RCC 7860 (cell line): ENCODE measurements around the gene TEDC2.
"Not testable (repeated sequence)": the region's sequence is repeated elsewhere in the genome, so short reads cannot be mapped to it uniquely, and the experiment has no call there.

Experiments
- DNase-seq: peaks from one replicate; pipeline ENCODE4 v3.0.0-alpha.2; 2015; ENCODE audit warnings: low spot score
- FAIRE-seq: peaks from 2 replicates; lab custom pipeline; 2012; peaks lifted over from hg19 to GRCh38; lab: Jason Lieb, UNC

TEDC2 gene

DNA sequence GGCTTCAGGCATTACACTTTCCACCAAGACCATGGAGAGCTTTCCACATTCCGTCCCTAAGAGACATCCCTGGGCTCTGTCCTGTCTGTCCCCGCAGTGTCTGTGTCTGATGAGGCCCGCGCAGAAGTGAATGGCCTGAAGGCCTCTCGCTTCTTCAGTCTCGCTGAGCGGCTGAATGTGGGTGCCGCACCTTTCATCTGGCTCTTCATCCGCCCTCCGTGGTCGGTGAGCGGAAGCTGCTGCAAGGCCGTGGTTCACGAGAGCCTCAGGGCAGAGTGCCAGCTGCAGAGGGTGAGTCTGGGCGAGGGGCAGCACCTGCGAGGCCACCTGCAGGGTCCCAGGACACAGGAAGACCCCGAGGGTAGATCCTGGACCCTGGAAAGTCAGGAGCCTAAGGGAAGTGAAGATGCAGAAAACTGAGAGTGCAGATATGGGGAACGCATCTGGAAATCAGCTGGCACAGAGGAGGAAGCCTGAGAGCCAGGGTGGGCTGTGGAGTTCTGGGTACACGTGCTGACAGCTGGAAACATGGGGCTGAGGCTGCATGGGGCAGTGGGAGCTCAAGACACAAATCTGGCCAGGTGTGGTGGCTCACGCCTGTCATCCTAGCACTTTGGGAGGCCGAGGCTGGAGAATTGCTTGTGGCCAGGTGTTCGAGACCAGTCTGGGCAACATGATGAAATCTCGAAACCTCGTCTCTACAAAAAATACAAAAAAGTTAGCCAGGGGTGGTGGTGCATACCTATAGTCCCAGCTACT is 22.7 kb upstream of the TEDC2 start:
- FAIRE-seq (no peak), DNase-seq (no peak)

DNA sequence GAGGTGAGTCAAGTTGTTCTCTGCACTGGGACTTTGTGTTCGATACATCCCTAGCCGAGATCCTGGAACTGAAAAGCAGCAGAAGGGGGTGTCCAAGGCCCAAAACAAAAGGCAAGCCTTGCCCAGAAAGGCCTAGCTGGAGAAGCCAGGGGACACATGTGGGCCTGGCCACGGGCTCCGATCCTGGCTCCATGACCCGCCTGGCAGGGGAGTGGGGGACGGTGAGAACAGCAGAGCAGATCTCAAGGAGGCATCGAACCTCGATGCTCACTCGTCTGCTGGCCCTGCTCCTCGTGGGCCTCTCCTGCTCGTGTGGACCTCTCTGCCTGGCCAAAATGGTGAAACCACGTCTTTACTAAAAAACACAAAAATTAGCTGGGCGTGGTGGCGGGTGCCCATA is 21.8 kb upstream of the TEDC2 start:
- DNase-seq: no peak
- no peak for FAIRE-seq

DNA sequence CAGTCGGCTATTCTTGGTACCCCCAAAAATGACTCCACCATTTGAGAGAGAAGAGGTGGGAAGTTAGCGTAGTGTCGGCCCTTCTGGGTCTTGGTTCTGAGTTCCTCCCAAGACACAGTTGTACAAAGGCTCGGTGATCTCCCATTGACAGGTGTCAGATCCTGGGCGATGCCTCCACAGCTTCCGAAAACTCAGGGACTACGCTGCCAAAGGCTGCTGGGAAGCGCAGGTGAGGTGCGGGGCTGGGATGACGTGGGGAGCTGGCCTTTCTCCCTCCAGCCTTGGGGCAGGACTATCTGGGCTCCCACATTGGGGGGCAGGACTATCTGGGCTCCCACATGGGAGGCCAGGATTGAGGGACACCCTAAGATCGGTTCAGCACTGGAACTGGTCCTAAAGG is 20.3 kb upstream of the TEDC2 start:
- no peak for DNase-seq
- no peak for FAIRE-seq

DNA sequence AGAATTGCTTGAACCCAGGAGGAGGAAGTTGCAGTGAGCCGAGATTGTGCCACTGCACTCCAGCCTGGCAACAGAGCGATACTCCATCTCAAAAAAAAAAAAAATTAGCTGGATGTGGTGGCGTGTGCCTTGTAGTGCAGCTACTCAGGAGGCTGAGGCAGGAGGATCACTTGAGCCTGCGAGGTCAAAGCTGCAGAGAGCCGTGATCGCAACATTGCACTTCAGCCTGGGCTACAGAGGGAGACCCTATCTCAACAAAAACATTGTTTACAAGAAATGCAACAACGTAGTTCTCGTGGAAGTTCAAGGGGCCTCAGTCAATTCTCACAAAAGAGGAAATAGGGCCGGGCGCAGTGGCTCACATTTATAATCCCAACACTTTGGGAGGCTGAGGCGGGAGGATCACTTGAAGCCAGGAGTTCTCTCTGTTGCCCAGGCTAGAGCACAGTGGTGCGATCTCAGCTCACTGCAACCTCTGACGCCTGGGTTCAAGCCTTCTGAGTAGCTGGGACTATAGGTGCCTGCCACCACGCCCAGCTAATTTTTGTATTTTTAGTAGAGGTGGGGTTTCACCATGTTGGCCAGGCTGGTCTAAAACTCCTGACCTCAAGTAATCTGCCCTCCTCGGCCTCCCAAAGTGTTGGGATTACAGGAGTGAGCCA is 18.6 kb upstream of the TEDC2 start:
- FAIRE-seq, DNase-seq: not testable (repeated sequence)

DNA sequence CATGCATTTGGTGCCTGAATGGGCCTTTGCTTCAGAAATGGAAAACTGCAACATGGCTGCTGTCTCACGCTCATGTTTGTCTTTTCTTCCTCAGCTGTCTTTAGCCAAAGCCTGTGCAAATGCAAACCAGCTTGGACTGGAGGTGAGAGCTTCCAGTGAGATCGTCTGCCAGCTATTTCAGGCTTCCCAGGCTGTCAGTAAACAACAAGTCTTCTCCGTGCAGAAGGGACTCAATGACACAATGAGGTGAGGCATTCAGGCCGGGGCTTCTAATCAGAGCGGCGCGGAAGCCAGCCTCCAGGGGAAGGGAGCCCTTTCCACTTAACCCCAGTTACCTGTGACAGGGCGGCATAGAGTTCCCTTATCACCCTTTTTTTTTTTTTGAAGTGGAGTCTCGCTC is 16.4 kb upstream of the TEDC2 start:
- DNase-seq (no peak), FAIRE-seq (no peak)

DNA sequence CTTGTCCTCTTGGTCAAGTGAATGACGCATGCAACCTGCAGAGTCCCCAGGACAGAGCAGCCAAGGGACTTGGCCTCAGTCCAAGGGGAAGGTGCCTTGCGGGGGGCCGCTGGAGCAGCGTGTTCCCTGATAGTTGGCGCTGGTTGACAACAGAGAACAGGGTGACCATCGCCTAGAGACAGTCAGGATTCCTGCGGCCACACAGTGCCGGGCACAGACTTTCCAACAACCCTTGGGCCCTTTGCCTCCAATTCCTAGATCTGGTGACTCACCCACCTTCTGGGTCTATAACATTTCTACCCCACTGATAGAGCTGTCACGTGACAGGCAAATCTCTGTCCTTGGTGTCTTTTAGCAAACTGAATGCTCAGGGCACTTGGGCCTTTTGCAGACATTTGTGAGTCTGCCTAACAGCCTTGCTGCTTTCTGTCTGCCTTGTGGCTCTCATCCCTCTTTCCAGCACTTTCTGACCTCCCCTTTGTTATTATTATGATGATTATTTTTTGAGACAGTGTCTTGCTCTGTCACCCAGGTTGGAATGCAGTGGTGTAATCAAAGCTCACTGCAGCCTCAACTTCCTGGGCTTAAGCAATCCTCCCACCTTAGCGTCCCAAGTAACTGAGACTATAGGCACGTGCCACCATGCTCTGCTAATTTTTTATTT is 11.9 kb upstream of the TEDC2 start:
- FAIRE-seq (no peak), DNase-seq (peak; percentile 33)

DNA sequence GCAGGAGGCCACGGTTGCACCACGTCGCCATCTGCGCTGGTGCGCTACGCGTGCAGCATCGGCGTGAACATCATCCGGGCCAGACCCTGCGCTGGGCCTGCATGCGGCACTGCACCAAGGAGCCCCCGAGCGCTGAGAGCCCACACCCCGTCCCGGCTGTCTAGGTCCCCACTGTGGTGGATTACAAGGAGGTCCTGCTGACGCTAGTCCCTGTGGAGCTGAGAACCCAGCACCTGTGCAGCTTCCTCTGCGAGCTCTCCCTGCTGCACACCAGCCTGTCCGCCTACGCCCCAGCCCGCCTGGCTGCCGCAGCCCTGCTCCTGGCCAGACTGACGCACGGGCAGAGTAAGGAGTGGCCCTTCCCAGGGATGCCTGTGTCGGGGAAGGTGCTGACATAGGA is 10.8 kb upstream of the TEDC2 start:
- no peak for FAIRE-seq
- DNase-seq: no peak

DNA sequence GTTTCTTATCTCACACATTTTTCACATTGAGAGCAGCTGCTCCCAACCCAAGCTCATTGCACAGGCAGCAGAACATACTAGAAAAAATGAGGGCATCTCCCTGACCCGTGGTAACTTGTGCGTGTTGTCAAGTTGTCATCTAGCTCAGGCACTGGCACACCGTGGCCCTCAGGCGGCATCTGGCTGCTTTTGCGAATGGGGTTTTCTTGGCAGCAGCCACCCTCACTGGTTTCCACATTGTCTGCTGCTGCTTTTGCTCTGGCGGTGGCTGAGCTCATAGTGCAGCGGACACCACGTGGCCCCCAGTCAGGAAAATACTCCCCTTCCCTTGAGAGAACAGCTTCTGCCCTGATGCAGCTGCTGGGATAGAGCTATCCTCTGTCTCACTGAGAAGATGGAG is 9.4 kb upstream of the TEDC2 start:
- DNase-seq: no peak
- FAIRE-seq: no peak

DNA sequence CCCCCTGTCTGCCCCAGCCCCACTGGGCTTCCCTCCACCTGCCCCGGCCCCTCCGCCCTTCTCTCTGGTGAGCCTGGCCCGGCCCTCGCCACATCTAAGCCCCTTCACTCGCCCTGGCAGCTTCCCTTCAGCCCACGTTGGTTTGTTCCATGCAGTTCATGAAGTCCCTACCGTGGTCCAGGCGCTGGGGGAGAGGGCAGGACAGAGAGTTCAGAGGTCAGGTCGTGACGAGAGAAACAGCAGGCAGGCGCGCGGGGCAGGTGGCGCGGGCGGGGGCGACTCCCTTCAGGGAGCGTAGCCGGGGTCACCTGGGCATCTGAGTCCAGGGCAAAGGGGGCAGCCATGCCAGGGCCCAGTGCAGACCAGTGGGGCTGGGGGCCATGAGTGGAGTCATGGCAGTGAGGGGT is 8.9 kb upstream of the TEDC2 start:
- FAIRE-seq (no peak), DNase-seq (no peak)

DNA sequence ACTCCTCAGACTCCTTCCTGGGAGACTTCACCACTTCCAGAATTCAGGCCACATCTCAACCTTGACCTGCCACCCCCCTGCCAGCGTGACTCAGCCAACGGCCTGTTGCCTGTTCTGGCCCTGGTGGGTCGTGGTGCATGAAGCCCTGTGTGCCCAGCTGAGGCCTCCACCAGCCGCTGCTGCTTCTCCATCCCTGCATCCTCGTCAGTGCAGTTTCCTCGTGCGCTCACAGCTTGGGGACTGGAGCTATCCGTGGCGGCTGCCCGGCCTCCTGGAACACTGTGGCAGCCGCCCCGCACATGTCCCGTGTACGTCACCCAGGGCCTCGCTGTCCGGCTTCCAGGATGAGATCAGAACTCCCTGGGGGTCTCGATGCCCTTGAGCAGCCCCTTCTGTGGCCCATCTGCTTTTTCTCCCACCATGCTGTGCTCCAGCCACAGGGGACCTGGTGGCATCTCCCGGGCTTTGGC is 8.0 kb upstream of the TEDC2 start:
- peak; percentile 36 for FAIRE-seq

DNA sequence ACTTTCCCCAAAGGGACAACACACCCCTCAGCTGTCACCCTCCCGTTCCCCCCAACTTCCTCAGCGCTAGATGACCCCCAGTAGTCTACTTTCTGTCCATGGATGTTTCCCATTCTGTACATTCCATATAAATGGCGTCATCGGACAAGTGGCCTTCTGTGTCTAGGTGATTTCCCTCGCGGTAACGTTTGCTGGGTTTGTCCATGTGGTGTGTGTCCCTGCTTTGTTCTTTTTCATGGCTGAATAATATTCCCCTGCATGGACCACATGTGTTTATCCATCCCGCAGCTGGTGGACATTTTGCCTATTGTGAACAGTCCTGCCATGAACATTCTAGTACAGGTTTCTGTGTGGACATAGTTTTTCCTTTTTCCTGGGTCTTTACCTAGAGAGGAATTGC is 7.3 kb upstream of the TEDC2 start:
- DNase-seq: no peak
- no peak for FAIRE-seq

More for the DNA sequence above, 8.0 kb upstream of the TEDC2 start:
- peak; percentile 70 for DNase-seq

DNA sequence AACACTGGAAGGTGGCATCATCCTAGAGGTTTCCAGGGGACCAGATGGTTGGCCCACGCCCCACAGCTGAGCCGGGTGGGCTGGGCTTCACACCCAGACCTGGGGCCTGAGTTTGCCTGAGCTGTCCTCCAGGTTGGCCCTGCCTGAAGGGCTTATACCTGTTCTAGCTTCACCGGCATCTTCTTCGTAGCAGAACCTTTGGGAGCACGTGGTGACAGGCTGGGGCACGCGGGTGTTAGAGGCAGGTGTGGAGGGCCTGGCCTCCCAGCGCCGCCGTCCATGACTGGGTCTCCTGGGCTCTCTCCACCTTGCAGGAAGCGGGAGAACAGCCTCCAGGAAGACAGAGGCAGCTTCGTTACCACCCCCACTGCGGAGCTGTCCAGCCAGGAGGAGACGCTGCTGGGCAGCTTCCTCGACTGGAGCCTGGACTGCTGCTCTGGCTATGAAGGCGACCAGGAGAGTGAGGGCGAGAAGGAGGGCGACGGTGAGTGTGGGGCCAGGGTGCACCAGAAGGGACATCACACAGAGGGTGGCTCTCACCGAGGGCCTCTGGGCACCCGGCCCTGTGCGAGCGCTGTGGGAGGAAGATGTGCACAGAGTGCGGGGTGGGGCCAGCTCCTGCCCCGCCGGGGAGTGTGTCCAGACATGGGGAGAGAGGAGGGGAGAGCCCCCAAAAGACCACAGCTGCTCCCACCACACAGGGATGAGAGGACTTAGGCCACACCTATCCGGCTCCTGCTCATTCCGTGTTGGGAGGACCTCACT is 4.6 kb upstream of the TEDC2 start:
- no peak for FAIRE-seq
- DNase-seq: no peak

DNA sequence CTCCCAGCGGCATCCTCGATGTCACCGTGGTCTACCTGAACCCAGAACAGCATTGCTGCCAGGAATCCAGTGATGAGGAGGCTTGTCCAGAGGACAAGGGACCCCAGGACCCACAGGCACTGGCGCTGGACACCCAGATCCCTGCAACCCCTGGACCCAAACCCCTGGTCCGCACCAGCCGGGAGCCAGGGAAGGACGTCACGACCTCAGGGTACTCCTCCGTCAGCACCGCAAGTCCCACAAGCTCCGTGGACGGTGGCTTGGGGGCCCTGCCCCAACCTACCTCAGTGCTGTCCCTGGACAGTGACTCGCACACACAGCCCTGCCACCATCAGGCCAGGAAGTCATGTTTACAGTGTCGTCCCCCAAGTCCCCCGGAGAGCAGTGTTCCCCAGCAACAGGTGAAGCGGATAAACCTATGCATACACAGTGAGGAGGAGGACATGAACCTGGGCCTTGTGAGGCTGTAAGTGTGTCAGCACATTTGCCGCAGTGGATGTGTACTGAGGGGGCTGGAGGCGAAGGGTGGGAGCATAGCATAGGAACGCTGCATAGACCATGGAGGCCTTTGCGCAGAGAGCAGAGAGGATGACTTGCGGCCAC is 3.3 kb upstream of the TEDC2 start:
- FAIRE-seq (no peak), DNase-seq (no peak)

DNA sequence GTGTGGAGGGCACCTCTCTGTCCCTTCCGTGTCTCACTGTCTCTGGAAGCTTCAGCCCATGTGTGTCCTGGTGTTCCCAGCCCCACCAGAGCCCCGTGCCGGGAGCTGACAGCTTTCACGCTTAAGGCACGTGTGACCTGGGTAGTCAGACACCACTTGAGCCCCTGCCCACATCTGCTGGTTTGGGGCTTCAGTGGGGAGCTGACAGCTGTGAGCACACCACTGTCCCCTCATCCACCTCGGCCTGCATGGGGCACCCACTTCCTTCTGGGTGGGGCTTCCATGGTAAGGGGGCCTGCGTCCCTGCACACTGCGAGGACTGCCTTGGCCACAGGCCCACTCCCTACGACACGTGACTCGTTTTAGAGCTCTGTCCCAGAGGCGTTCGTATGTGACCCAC is 2.6 kb upstream of the TEDC2 start:
- no peak for FAIRE-seq
- DNase-seq: no peak

DNA sequence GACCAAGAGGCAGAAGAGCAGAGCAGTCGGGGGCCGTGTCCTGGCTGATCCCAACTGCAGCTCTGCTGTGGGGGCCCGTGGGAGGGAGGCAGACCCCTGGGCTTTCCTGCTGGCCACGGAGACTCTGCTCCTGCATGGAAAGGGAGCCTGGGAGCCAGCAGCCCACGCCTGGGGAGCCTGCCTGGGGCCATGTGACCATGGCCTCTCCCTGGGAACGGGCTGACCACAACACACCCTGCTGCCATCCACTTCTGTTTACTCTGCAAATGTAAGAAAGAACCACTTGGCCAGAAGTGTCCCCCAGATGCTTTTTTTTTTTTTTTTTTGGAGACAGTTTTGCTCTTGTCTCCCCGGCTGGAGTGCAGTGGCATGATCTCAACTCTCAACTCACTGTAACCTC is 2.0 kb upstream of the TEDC2 start:
- DNase-seq (no peak), FAIRE-seq (no peak)

DNA sequence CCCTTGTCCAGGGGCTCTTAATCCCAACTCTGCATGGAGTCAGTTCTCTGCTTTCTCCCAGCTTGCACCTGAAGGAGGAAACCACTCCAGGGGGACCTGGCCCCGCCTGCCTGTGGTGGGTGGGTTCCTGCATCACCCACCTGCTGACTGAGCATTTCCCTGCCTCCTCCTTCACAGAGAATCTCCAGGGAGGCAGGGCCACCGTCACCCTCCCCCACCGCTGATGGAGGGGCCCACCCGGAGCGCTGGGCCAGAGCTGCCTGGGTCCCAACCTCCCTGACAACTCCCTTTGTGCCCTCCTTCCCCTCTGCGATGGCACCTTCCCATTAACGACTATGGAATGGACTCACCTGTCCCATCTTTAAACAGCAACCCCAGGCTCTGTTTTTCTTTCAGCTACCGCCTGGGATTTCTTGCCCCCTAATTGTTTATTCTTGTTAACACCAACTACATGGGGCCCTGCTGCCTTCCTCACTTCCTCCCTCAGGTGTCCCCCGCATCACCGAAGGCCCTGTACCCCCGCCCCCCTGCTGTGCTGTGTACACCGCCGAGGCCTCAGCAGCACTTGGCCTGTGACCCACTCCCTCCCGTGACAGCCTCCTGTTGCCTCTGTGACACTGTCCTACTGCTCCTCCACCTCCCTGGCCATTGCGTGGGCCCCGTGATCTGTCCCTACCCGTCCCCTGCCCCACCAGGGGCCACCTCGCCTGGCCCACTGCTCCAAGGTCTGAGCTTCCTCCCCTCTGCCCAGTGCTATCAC is 842 bp upstream of the TEDC2 start:
- FAIRE-seq: no peak
- no peak for DNase-seq

DNA sequence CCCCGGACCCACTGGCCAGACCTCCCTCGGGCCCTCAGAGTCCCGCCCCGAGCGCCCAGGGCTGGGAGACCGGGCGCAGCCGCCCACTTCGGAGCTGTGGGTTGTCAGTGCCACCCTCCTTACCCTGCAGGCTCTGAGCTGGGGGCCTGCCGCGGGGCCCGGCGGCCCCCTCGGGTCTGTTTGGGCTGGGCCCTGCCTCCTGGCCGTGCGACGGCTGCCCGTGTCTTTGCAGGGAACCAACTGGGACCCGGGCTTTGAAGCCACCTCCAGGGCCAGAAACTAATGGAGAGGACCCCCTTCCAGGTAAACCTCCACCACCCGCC is 443 bp downstream of the TEDC2 start:
- FAIRE-seq (no peak), DNase-seq (no peak)

DNA sequence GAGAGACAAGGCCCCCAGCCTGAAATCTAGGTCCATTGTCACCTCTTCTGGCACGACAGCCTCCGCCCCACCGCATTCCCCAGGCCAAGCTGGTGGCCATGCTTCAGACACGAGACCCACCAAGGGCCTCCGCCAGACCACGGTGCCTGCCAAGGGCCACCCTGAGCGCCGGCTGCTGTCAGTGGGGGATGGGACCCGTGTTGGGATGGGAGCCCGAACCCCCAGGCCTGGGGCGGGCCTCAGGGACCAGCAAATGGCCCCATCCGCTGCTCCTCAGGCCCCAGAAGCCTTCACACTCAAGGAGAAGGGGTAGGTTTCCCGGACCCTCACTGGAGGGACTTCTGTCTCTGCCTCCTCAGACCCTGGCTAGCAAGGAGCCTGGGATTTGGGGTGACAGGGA is 1.0 kb downstream of the TEDC2 start:
- DNase-seq (no peak), FAIRE-seq (no peak)

DNA sequence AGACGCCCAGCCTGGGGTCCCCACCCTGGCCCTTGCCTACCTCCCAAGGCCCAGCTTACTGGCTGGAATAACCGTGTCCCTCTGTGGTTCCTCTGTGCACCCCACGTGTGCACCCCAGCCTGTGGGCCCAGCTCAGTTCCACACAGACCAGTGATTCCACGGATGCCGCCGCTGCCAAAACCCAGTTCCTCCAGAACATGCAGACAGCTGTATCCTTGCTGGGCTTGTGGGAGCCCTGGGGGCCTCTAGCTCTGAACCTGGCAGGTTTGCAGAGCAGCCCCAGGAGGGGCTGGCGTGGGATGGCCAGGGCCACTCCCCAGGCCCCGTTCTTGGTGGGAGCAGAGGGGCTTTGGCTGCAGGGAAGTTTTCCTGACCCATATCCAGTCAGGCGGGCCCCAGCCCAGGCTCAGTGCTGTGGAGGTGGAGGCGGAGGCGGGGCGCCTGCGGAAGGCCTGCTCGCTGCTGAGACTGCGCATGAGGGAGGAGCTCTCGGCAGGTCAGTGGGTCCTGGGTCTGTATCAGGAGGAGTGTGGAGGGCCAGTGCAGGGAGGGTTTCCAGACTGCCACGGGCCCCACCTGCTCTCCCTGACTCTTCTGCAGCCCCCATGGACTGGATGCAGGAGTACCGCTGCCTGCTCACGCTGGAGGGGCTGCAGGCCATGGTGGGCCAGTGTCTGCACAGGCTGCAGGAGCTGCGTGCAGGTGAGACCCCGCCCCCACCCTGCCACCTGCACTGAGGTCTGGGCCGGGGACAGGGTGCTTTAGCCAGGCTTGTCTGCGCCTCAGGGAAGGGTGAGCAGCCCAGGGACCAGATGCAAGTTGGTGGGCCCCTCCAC is 2.3 kb downstream of the TEDC2 start:
- FAIRE-seq: no peak

More for the DNA sequence above, 2.3 kb downstream of the TEDC2 start:
- DNase-seq: no peak
